ENCODE measurements around the gene CIB4.
"Not testable (repeated sequence)": the region's sequence is repeated elsewhere in the genome, so short reads cannot be mapped to it uniquely, and the experiment has no call there.

Gene CIB4

GRCh38 chr2:26666671-26667070 lies 25.5 kb upstream of the CIB4 start:
- DNase-seq (ENCODE audit: low read depth) = no peak

GRCh38 chr2:26665296-26665695 lies 24.1 kb upstream of the CIB4 start:
- not testable (repeated sequence) for DNase-seq (ENCODE audit: low read depth)

- no peak for DNase-seq (ENCODE audit: low read depth)
These were observed 19.3 kb upstream of the CIB4 start for GRCh38 chr2:26660363-26660962.

GRCh38 chr2:26658691-26659346 lies 17.7 kb upstream of the CIB4 start:
- DNase-seq (ENCODE audit: low read depth) = no peak

- DNase-seq (ENCODE audit: low read depth) = no peak
These were observed 16.1 kb upstream of the CIB4 start for GRCh38 chr2:26657265-26657664.

GRCh38 chr2:26655611-26656195 lies 14.5 kb upstream of the CIB4 start:
- no peak for DNase-seq (ENCODE audit: low read depth)

GRCh38 chr2:26655120-26655519 lies 14.0 kb upstream of the CIB4 start:
- DNase-seq (ENCODE audit: low read depth) = not testable (repeated sequence)

GRCh38 chr2:26654061-26654340 lies 12.8 kb upstream of the CIB4 start:
- DNase-seq (ENCODE audit: low read depth) = no peak

- no peak for DNase-seq (ENCODE audit: low read depth)
These were observed 12.3 kb upstream of the CIB4 start for GRCh38 chr2:26653207-26654060.

- no peak for DNase-seq (ENCODE audit: low read depth)
These were observed 11.3 kb upstream of the CIB4 start for GRCh38 chr2:26652361-26653041.

GRCh38 chr2:26651799-26652198 lies 10.6 kb upstream of the CIB4 start:
- DNase-seq (ENCODE audit: low read depth) = no peak

- DNase-seq (ENCODE audit: low read depth) = no peak
These were observed 10.3 kb upstream of the CIB4 start for GRCh38 chr2:26651470-26651771.

GRCh38 chr2:26650713-26651469 lies 9.7 kb upstream of the CIB4 start:
- DNase-seq (ENCODE audit: low read depth) = no peak

- DNase-seq (ENCODE audit: low read depth) = no peak
These were observed 9.0 kb upstream of the CIB4 start for GRCh38 chr2:26649992-26650712.

GRCh38 chr2:26649322-26649721 lies 8.2 kb upstream of the CIB4 start:
- no peak for DNase-seq (ENCODE audit: low read depth)

GRCh38 chr2:26648516-26648915 lies 7.3 kb upstream of the CIB4 start:
- no peak for DNase-seq (ENCODE audit: low read depth)

- DNase-seq (ENCODE audit: low read depth) = no peak
These were observed 6.8 kb upstream of the CIB4 start for GRCh38 chr2:26647981-26648380.

GRCh38 chr2:26646986-26647672 lies 6.0 kb upstream of the CIB4 start:
- DNase-seq (ENCODE audit: low read depth) = no peak

- no peak for DNase-seq (ENCODE audit: low read depth)
These were observed 4.6 kb upstream of the CIB4 start for GRCh38 chr2:26645762-26646161.

GRCh38 chr2:26644188-26644835 lies 3.1 kb upstream of the CIB4 start:
- DNase-seq (ENCODE audit: low read depth) = no peak
